Endometrium (tissue), 2 donors: ENCODE results near the gene PPFIA1.
"Not testable (repeated sequence)": the region's sequence is repeated elsewhere in the genome, so short reads cannot be mapped to it uniquely, and the experiment has no call there.

ENCODE experiments used
- FAIRE-seq: peaks from 2 replicates; lab custom pipeline; 2012; peaks lifted over from hg19 to GRCh38; lab: Jason Lieb, UNC
- donor health status: control.
- donor health status: control.

PPFIA1 gene

DNA sequence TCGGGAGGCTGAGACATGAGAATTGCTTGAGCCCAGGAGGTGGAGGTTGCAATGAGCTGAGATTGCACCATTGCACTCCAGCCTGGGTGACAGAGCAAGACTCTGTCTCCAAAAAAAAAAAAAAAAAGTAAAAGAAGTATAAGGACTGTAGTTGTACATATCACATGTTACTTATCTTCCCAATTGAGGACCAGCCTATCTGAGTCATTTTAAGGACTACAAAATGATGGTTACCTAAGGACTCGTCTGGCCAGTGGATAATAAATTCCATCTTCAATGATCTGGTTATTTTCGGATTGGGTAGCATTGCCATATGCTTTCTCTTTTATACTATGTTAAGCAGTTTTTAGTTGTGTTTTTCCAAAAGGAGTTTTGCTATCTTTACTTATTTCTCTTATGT is 55.3 kb downstream of the PPFIA1 start:
- no peak for FAIRE-seq

DNA sequence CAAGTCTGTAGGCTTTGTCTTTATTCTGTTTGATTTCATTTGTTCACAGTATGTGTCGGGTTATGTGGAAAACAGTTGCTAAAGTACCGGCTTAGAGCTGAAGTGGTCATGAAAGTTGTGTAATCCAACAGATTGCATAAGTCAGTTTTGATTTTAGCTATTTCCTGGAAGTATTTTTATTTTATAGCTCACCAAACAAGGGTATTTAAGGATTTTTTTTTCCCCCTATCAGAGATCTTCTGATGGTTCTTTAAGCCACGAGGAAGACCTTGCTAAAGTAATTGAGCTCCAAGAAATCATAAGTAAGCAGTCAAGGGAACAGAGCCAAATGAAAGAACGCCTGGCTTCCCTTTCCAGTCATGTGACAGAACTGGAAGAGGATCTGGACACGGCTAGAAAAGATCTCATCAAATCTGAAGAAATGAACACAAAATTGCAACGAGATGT is 55.9 kb downstream of the PPFIA1 start:
- FAIRE-seq: no peak

DNA sequence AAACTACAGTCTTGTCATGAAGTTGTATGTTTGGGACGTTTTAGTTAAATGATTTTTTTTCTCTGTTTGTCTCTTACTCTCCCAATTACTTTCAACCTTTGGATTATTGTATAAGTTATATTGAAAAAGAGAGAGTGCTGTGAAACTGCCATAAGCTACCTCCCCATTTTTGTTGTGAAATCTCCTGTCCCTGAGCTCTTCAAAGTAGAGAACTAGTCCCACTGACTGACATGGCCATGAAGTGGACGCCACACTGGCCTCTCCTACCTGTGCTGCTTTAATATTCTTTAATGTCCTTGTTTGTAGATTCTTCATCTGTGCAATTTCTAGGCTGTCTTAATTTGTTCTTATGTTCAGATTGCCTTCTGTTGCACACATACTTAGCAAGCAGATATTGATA is 56.3 kb downstream of the PPFIA1 start:
- no peak for FAIRE-seq

DNA sequence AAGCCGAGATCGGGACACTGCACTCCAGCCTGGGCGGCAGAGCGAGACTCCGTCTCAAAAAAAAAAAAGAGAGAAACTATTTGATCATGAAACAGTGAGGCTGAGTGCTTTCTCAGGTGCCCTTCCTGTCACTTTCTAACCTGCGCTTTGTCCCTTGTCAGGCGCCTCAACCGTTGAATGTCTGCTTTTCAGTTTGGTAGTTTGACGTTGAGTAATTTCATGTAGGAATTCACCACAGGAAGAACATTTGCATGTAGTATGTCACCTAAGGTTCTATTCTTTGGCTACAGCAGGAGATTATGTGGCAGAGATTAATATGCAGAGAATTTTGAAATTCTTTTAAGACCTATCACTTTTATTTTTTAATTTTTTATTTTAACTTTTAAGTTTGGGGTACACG is 57.2 kb downstream of the PPFIA1 start:
- FAIRE-seq: no peak

DNA sequence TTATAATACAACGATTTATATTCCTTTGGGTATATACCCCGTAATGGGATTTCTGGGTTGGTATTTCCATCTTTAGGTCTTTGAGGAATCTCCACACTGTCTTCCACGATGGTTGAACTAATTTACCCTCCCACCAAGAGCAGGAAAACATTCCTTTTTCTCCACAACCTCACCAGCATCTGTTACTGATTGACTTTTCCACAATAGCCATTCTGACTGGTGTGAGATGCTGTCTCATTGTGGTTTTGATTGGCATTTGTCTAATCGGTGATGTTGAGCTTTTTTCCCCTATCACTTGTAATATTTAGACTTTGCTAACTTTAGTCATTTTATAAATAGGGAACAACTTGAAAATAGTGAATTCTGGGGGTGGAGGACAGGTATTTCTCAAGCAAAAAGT is 58.1 kb downstream of the PPFIA1 start:
- FAIRE-seq: no peak

DNA sequence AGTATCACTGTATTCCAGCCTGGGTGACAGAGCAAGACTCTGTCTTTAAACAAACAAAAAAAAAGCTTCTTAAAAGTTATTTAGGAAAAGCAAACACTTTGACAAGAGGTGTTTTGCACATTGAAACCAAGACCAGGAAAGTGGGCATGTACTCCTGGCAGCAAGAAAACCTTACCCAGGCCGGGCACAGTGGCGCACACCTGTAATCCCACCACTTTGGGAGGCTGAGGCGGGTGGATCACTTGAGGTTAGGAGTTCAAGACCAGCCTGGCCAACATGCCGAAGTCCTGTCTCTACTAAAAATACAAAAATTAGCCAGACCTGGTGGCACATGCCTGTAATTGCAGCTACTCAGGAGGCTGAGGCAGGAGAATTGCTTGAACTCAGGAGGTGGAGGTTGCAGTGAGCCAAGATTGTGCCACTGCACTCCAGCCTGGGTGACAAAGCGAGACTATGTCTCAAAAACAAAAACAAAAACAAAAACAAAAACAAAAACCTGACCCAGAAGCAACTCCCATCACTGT is 60.9 kb downstream of the PPFIA1 start:
- not testable (repeated sequence) for FAIRE-seq

DNA sequence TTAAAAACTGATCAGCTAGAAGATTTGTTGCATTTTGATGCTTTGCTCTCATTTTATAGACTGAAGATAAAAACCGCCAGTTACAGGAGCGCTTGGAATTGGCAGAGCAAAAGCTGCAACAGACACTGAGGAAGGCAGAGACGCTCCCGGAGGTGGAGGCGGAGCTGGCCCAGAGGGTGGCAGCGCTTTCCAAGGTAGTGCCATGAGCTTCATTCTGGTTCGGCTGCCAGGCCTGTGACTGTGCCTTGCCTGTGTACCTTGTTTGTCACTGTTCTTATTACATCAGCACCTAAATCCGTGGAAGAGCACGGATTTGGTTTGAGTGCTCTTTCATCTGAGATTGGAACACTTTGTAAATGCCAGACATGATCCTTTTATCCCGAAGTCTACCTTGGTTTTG is 61.4 kb downstream of the PPFIA1 start:
- FAIRE-seq: no peak

DNA sequence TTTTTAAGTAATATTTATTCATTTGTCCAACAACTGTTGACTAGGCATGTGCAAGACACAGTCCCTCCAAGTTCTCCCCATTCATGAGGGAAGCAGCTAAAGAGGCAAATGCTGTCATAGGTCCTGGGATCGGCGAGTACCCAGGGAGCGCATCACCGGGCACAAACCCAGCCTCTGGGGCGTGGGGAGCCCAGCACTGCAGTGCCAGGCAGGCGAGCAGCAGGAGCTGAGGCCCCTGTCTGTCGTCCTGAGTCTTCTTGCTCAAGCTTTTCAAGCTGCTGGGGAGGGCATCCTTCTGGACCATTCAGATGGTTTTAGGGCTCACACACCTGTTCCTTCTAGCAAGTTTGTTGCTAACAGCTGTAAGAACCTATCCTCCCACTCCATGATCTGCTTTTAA is 62.1 kb downstream of the PPFIA1 start:
- FAIRE-seq: no peak

DNA sequence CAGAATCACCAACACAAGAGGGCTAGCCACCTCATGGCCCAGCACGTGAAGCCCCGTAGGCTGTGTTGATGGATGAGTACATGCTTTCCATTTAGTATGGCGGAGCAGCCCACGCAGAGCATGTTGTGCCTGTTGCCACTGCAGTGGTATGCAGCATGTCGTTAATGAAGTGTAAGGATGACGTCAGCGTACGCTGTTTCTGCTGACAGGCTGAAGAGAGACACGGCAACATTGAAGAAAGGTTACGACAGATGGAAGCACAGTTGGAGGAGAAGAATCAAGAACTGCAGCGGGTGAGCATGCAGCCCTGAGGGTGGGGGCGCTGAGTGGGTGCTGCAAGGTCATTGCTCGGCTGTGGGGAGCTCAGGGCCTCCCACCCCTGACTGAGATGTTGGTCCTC is 62.8 kb downstream of the PPFIA1 start:
- no peak for FAIRE-seq

DNA sequence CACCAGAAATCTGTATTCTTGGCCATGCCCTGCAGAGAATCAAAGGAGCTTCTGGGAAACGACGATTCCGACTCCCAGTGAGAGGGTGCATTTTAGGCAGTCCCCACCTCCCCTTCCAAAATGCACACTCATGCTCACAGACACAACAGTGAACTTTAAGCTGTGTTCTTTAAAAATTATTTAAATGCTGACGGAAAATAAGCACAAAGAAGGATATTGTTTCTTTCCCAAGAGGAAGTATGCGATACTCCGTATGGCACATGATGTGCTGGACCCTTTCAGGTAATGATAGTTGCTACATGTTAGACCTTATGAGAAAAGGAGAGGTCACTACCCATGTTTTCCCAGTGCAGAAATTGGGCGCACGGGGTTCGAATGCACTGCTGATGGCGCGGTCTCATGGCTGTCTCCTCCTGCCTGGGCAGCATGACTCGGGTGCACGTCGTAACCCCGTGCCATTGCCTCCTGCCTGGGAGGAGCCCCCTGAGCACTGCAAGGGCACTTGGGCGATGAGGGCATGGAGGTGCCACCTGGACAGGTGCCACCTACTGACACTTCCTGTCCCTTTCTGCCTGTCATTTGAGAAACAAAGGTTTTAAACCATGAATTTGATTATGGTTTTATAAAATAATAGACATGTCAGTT is 64.0 kb downstream of the PPFIA1 start:
- FAIRE-seq: no peak

DNA sequence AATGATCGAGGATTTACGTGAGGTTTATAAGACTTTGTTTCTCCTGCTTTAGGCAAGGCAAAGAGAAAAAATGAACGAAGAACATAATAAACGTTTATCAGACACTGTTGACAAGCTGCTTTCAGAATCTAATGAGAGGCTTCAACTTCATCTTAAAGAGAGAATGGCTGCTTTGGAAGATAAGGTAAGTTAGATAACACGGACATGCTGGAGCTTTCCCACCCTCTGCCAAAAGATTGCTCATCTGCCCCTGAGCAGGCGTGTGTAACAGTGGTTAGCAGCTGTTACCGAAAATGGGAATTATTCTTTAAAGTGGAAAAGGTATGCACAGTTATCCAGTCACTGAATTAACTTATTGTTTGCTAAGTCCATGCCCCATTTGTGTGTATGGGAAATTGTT is 65.0 kb downstream of the PPFIA1 start:
- no peak for FAIRE-seq

DNA sequence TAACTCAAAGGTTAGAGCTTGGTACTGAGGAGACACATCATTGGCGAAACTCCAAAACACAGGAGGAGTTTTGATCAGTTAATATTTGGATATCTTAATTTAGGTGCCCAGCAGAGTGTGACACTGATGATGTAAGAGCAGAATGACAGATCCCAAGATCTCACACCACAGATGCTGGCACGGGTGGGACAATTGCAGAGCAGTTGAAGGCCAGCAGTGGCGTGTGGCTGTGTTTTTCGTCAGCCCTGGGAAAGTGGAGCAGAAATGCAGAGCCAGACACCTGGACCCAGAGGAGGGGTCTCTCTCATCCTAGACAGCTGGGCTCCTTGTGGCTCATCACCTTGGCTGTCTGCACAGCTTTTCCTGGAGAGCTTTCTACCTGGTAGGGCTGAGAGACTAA is 68.1 kb downstream of the PPFIA1 start:
- FAIRE-seq: no peak

DNA sequence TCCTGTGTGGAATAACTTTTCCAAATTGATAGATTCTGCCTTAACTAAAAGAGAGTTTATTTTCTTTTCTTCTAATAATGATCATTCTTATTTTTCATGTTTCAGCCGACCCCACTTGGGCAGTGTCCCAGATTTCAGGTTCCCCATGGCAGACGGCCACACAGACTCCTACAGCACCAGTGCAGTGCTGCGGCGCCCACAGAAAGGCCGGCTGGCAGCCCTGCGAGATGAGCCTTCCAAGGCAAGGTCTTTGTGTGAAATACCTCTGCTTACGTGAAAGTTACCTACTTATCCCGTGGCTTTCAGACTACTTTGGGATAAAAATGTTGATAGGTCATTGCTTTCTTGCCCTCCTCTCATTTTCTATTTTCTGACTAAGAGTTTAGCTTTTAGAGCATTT is 68.6 kb downstream of the PPFIA1 start:
- no peak for FAIRE-seq

DNA sequence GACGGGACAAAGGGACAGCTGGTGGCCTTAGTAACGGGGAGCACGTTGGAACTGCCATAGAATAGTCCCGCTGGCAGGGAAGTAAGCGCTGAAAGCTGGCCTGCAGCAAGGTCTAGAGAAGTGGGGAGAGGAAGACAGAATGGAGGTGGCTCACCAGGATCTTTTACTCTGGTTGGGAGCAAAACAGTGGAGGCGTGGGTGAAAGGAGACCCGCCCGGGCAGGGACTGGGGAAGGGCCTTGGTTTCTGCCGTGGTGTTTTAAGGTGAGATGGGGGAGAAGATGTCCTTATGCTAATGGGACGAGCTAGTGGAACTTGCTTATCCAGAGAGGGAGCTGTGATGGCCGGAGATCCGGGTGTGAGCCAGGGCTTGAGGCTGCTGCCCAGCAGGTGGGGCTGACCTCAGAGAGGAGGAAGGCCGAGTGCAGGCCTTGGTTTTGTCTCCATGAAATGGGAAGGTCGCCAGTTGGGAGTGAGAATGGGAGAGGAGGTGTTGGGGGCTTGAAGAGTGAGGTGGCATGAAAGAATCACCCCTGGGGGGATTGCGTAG is 71.5 kb downstream of the PPFIA1 start:
- FAIRE-seq: no peak

DNA sequence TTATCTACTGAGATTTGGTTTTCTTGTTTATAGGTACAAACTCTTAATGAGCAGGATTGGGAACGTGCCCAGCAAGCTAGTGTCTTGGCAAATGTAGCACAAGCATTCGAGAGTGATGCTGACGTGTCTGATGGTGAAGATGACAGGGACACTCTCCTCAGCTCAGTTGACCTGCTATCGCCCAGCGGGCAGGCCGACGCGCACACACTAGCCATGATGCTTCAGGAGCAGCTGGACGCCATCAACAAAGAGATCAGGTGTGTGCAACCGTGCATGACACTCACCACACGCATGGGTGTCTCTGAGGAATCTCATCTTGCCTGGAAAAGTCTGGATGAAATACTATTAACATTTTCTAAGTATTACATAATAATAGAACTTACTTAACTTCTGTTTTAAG is 73.1 kb downstream of the PPFIA1 start:
- FAIRE-seq: no peak

DNA sequence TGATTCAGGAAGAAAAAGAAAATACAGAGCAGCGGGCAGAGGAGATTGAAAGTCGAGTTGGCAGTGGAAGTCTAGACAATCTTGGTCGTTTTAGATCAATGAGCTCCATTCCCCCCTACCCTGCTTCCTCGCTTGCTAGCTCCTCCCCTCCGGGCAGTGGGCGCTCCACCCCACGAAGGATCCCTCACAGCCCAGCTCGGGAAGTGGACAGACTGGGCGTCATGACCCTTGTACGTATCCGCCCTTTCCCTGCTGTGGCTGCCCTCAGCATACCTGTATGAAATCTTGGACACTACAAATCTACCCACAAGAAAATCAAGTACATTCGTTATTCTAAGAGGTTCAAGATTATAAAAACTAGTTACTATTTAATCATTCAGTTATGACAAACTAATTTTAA is 77.7 kb downstream of the PPFIA1 start:
- FAIRE-seq: no peak

DNA sequence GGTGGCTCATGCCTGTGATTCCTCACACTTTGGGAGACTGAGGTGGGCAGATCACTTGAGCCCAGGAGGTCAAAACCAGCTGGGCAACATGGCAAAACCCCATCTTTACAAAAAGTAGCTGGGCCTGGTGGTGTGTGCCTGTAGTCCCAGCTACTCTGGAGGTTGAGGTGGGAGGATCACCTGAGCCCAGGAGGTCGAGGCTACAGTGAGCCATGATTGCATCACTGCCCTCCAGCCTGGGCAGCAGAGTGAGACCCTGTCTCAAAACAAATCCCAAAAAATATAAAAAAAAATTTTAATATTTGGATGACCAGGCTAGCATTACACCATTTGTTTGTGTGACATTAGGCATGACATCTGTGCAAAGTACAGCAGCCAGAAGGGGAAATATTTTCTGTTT is 78.1 kb downstream of the PPFIA1 start:
- FAIRE-seq: no peak

DNA sequence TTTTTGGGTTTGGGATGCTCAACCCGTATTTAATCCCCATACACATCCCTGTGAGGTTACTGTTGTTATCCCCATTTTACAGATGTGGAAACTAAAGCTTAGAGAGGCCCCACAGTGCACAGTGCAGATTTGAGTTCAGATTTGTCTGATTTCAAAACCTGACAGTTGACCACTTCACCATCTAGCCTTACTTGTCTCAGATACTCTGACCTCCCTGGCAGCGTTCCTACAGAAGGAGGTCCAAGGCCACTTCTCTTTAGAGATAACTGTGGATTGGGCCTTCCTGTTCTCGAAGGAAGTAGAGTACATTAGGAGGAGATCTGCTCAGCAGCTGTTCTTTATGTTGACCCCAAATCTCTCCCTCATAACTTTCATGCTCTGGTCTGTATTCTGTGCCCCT is 81.2 kb downstream of the PPFIA1 start:
- no peak for FAIRE-seq

DNA sequence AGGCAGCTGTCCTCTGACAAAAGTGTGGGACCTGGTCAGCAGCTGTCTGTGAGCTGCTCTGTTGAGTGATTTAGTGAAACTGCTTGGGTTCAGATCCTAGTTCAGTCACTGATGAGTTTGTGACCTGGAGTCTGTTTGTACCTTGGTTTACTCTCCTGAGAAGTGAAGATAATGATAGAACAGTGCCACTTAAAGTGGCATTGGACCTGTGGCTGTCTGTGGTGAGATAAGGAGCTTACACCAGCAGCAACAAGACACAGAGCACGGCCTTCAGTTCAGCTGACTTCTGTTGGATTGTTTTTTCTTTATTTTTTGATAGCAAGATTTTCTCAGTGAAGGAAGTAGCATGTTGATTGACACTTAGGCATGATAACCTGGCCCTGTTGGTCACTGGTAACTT is 81.6 kb downstream of the PPFIA1 start:
- FAIRE-seq: no peak

DNA sequence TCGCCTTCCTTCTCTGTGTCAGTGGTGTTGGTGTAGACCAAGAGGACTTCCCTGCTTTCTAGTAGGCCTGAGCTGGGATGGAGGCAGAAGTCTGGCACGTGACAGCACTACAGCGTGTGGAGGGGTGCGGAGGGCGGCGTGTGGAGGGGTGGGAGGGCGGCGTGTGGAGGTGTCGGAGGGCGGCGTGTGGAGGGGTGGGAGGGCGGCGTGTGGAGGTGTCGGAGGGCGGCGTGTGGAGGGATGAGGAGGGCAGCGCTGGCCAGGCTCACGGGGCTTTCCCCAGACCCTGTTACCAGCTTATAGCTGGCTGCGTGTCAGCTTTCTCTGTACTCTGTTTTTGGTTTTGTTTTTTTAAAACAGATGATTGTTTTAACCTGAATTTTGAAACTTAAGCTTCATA is 82.1 kb downstream of the PPFIA1 start:
- no peak for FAIRE-seq

DNA sequence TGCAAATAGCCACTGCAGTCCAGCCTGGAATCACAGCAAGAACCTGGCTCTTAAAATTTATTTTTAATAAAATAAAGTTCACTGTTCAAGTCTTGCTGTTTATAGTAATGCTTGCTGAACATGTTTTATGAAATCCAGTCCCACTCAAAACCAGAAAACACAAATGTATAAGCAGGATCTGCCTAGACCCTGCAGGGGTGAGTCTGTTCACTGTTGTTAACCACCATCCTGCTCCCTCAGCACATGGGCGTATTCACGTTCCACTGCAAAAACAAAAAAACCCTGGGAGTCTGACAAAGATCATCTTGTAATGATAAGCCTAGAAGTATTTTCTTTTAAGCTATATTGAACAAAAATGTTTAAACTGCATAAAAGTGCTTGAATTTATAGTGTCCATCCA is 82.8 kb downstream of the PPFIA1 start:
- no peak for FAIRE-seq

DNA sequence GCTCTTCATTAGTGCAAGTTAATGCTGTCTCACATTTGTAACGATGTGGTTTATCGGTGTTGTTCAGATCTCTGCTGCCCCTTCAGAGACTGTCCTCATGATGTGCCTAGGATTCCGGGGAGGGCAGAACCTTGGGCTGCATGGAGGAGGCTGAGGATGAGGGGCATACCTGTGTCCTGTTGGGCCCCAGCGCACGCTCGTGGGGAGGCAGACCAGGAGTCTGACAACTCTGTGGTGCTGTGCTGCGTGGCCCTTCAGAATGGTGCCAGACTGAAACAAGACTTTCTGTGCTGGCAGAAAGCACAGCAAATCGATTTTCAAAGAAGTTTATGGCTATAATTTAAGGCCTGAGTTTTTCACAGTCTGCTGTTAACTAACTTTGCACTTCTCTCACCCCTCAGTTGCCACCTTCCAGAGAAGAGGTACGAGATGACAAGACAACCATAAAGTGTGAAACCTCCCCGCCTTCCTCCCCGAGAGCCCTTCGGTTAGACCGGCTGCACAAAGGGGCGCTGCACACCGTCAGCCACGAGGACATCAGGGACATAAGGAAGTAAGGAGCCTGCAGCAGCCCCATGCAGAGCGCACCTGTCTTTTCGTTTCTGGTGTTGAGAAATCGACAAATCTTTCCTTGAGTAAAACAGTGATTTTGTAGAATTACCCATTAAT is 83.5 kb downstream of the PPFIA1 start:
- no peak for FAIRE-seq

DNA sequence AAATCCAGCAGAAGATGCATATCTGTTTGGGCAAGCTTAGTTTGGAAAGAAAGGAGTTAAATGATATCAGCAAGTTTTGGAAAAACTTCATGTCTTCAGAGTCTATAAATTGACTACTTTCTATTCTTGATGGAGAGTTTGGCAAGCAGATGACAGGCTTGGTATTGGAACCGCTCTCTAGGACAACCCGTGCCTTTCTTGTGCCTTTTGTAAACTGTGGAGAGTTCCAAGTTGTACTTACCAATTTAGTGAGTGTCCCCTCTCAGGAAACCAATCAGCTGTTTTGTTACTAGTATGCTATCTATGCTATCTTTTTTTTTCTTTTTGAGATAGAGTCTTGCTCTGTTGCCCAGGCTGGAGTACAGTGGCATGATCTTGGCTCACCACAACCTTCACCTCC is 84.1 kb downstream of the PPFIA1 start:
- no peak for FAIRE-seq

DNA sequence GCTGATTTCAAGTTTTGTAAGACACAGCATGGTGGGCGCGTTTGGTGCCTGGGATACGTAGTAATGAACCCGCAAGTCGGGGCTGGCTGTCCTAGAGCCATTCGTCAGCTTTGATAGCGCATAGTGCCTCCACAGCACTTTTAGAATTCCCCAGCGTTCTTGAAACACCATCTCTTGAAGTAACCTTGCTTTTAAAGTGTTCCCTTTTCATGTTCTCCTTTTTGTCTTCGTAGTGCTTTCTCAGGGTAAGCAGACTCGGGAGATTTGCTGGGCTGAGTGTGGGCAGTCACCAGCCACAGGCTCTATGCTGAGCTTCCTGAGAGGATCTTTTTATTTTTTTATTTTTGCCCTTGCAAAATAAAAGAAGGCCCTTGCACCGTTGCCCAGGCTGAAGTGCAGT is 88.3 kb downstream of the PPFIA1 start:
- no peak for FAIRE-seq
